ENCODE results near the gene TDRD7. TPM values are rescaled to one million over a fixed set of nuclear protein-coding genes. Genes with fewer than 3 reads are reported as not detected.

The TDRD7 gene, protein sequence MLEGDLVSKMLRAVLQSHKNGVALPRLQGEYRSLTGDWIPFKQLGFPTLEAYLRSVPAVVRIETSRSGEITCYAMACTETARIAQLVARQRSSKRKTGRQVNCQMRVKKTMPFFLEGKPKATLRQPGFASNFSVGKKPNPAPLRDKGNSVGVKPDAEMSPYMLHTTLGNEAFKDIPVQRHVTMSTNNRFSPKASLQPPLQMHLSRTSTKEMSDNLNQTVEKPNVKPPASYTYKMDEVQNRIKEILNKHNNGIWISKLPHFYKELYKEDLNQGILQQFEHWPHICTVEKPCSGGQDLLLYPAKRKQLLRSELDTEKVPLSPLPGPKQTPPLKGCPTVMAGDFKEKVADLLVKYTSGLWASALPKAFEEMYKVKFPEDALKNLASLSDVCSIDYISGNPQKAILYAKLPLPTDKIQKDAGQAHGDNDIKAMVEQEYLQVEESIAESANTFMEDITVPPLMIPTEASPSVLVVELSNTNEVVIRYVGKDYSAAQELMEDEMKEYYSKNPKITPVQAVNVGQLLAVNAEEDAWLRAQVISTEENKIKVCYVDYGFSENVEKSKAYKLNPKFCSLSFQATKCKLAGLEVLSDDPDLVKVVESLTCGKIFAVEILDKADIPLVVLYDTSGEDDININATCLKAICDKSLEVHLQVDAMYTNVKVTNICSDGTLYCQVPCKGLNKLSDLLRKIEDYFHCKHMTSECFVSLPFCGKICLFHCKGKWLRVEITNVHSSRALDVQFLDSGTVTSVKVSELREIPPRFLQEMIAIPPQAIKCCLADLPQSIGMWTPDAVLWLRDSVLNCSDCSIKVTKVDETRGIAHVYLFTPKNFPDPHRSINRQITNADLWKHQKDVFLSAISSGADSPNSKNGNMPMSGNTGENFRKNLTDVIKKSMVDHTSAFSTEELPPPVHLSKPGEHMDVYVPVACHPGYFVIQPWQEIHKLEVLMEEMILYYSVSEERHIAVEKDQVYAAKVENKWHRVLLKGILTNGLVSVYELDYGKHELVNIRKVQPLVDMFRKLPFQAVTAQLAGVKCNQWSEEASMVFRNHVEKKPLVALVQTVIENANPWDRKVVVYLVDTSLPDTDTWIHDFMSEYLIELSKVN
- 5.6 and 8.1 TPM in 2 replicates for total RNA-seq (ENCODE audit: low replicate concordance)

DNA sequence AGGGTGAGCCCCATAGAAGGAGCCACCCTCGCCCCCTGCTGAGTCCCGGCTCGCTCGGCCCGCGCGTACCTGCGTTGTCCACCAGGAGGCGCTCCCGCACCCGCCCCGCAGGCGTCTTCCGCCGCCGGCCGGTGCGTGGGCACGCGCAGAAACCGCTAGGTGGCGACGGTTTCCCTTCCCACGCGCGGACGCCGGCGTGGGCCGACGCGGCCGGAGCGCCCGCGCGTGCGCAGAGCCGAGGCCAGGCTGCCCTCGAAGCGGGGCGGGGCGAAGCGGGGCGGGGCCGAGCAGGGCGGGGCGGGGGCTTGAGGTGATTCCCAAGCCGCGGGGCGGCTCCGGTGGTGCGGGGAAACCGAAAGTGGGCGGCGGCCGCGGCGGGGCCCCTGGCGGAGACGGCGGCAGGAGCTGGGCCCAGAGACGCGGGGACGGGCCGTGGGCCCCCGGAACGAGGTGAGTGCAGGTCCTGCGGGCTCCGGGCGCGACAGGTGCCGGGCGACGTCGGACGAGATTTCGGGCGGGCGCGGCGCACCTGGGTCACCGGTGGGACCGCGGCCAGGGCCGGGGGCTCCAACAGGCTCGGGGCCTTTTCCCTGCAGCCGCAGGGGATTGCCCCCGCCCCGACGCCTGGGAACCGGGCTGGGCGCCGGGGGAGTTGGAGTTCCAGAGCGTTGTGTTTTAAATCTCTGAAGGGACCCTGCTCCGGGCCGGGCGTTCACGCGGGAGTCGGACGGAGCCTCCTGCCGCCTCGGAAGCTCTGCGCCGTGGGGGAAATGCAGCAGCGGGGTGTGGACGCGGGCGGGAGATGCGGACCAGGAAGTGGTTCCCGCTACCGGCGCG, at the start of gene TDRD7:
TDRD7 (plus strand) TSS at position 308 of the 837 bp plus-strand sequence. CDS start 16,370 bp downstream, outside the sequence.
- Mint-ChIP-seq H3K4me3 (peak within 1 kb of the TSS; percentile 90), H3K27me3 (ENCODE audit: insufficient read depth, low read depth) (peaks cover 20% of the 10 kb centered on the region), H3K27ac (no peak within 1 kb of the TSS), H3K9me3 (peaks cover 3% of the 10 kb centered on the region), H3K36me3 (no peaks in the 10 kb centered on the region), H3K4me1 (peaks cover 8% of the 10 kb centered on the region)
- H3K27me3 ChIP-seq, result peaks cover 43% of the 10 kb centered on the region
- H3K27ac ChIP-seq, result no peak within 1 kb of the TSS
- no peaks in the 10 kb centered on the region for H3K9me3 ChIP-seq (ENCODE audit: low read depth)
- peak within 1 kb of the TSS; percentile 84 for H2AFZ ChIP-seq (replicated peaks)
- H3K36me3 ChIP-seq, result no peaks in the 10 kb centered on the region
- peak within 1 kb of the TSS; percentile 72 for H3K4me2 ChIP-seq
- H3K9ac ChIP-seq, result no peak within 1 kb of the TSS
- peaks cover 34% of the 10 kb centered on the region for H3F3A ChIP-seq (ENCODE audit: low read depth)
- H3K4me1 ChIP-seq, result peaks cover 11% of the 10 kb centered on the region
- TF ChIP-seq EZH2 (IDR thresholded peaks at IDR 0.05) (peak; percentile 75), EZH2phosphoT487 (IDR thresholded peaks at IDR 0.05) (peak; percentile 66), CTCF (IDR thresholded peaks at IDR 0.05) (peak; percentile 96)
- peak; percentile 86 for DNase-seq (ENCODE audit: low spot score)
- peak within 1 kb of the TSS; percentile 68 for H3K4me3 ChIP-seq
- no peaks in the 10 kb centered on the region for H3K79me2 ChIP-seq (ENCODE audit: low read depth)
- no peaks in the 10 kb centered on the region for H4K20me1 ChIP-seq (ENCODE audit: low read depth)

DNA sequence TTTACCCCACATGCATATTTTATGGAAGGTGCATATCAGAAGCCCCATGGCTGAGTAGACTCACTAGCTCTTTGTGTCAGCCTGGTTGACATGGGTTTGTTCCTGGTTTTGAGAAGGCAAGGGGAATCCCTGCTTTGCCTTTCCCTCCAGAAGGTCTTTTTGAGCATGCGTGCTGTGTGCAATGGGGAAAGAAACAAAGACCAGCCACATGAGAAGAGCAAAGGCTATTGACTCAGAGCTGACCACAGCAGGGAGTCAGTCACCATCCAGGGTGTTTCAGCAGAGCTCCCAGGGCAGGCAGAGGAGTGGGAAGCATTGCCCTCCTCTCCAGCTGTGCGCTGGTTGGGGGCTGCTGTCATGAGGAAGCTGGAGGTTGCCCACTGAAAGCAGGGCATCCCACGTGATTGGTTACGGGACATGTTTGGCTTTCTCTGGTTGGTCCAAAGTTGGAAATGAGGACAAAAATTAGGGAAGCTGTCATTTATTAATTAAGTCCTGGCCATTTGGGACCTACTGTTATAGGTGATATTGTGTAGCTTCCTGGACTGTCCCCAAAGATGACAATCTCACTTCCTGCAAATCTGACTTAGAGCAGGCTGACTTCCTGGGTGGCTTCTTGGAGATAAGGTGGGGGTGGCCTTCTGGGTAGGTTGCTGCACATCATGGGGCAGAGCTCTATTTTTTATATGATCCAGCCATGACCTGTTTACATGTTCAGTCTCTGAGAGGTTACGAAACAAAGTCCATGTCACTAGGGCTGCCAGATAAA, 48.9 kb upstream of the TDRD7 start:
- Mint-ChIP-seq H3K27me3 (ENCODE audit: insufficient read depth, low read depth) (peaks cover 3% of the 10 kb centered on the region), H3K9me3 (no peaks in the 10 kb centered on the region), H3K4me3 (no peak overlapping the region), H3K36me3 (peaks cover 9% of the 10 kb centered on the region), H3K27ac (no peak overlapping the region), H3K4me1 (peaks cover 4% of the 10 kb centered on the region)
- H3K4me3 ChIP-seq, result no peak overlapping the region
- DNase-seq (ENCODE audit: low spot score), result no peak
- no peak overlapping the region for H3K4me2 ChIP-seq
- no peaks in the 10 kb centered on the region for H3K9me3 ChIP-seq (ENCODE audit: low read depth)
- H4K20me1 ChIP-seq (ENCODE audit: low read depth), result no peaks in the 10 kb centered on the region
- H3K4me1 ChIP-seq, result no peaks in the 10 kb centered on the region
- H3F3A ChIP-seq (ENCODE audit: low read depth), result no peaks in the 10 kb centered on the region
- H3K9ac ChIP-seq, result no peak overlapping the region
- H3K27me3 ChIP-seq, result no peaks in the 10 kb centered on the region
- H3K27ac ChIP-seq, result no peak overlapping the region
- no peak overlapping the region for H2AFZ ChIP-seq (replicated peaks)
- H3K79me2 ChIP-seq (ENCODE audit: low read depth), result no peaks in the 10 kb centered on the region
- H3K36me3 ChIP-seq, result no peaks in the 10 kb centered on the region
- no peak for TF ChIP-seq EZH2 (IDR thresholded peaks at IDR 0.05)
- TF ChIP-seq CTCF (IDR thresholded peaks at IDR 0.05), result no peak
- no peak for TF ChIP-seq EZH2phosphoT487 (IDR thresholded peaks at IDR 0.05)

Measured in neural progenitor cell (in vitro differentiated cells).